Endothelial cell of umbilical vein (primary cell): ENCODE data around the gene DOCK1. TPM values are rescaled to one million over a fixed set of nuclear protein-coding genes. Genes with fewer than 3 reads are reported as not detected.

Experiments used
- BruUV-seq: library from RNA; stranded (reverse); fragments of 400-500 nt; replicated peaks from 2 replicates; lab custom pipeline; 2021; lab: Mats Ljungman, UMichigan
- CTCF ChIA-PET: fragments of 300-600, 350-600 bp; sonication (Branson Sonifier 250); formaldehyde crosslinking; loops from one replicate; lab custom pipeline; 2021; ENCODE audit warnings: antibody characterized with exemption, inconsistent platforms; lab: Charles Lee
- POLR2A ChIA-PET: fragments of 300-600, 350-600 bp; sonication (Branson Sonifier 250); formaldehyde crosslinking; loops from one replicate; lab custom pipeline; 2021; ENCODE audit warnings: antibody characterized with exemption, inconsistent platforms; lab: Charles Lee
- DNase-seq: peaks from one replicate; pipeline ENCODE4 v3.0.0-alpha.2; 2011; ENCODE audit warnings: low read depth, low spot score
- FAIRE-seq: peaks from 2 replicates; lab custom pipeline; 2011; peaks lifted over from hg19 to GRCh38; lab: Jason Lieb, UNC
- H2AFZ ChIP-seq: 2 replicates; pipeline ENCODE4 v1.6.0; 2012; ENCODE audit warnings: low read depth, low read length, control low read depth, inconsistent platforms
- H3K27ac ChIP-seq: 2 replicates; pipeline ENCODE4 v1.5.1; 2011; ENCODE audit warnings: low read depth, mild to moderate bottlenecking, control low read depth, low read length, moderate library complexity; ENCODE audit not compliant: insufficient read depth
- H3K27me3 ChIP-seq, 2 experiments: 2 replicates each; pipeline versions ENCODE4 v1.6.0 to v1.6.1; 2011; ENCODE audit warnings: low read length in 2 of 2, mixed read lengths in 1 of 2; ENCODE audit not compliant: control insufficient read depth in 2 of 2, insufficient read depth in 2 of 2
- H3K36me3 ChIP-seq, 2 experiments: 2 replicates in 1 of 2; 3 replicates in 1 of 2; pipeline ENCODE4 v1.5.1; 2011; ENCODE audit warnings: low read length in 2 of 2, mild to moderate bottlenecking in 1 of 2, moderate library complexity in 1 of 2; ENCODE audit not compliant: control insufficient read depth in 2 of 2, insufficient read depth in 2 of 2; ENCODE audit errors: extremely low read depth in 1 of 2
- H3K4me1 ChIP-seq: 3 replicates; pipeline ENCODE4 v1.5.1; 2011; ENCODE audit warnings: mild to moderate bottlenecking, low read length; ENCODE audit not compliant: control insufficient read depth, insufficient read depth; ENCODE audit errors: extremely low read depth
- H3K4me2 ChIP-seq: 2 replicates; pipeline ENCODE4 v1.6.1; 2011; ENCODE audit warnings: low read length, control low read depth, mixed read lengths; ENCODE audit not compliant: insufficient read depth
- H3K4me3 ChIP-seq, 3 experiments: fragments of 200-600 bp in 1 of 3; sonication (generic), shearing (Covaris generic) in 1 of 3; replicated peaks in 1 of 3; 2 replicates each; pipeline ENCODE4 v1.5.1; 2011 to 2016; ENCODE audit warnings: control low read depth in 3 of 3, low read length in 3 of 3, mild to moderate bottlenecking in 2 of 3, inconsistent platforms in 1 of 3, low read depth in 1 of 3, moderate library complexity in 1 of 3; ENCODE audit not compliant: insufficient read depth in 1 of 3
- H3K79me2 ChIP-seq: 2 replicates; pipeline ENCODE4 v1.6.0; 2012; ENCODE audit warnings: low read length, inconsistent platforms; ENCODE audit not compliant: control insufficient read depth, insufficient read depth
- H3K9ac ChIP-seq: replicated peaks from 2 replicates; pipeline ENCODE3; 2011; ENCODE audit warnings: low read length, control low read depth; ENCODE audit not compliant: insufficient read depth; ENCODE audit errors: extremely low read depth
- H3K9me1 ChIP-seq: replicated peaks from 3 replicates; pipeline ENCODE4 v1.6.0; 2011; ENCODE audit warnings: mild to moderate bottlenecking, low read length; ENCODE audit not compliant: control insufficient read depth, insufficient read depth; ENCODE audit errors: extremely low read depth
- H3K9me3 ChIP-seq: replicated peaks from 2 replicates; pipeline ENCODE4 v1.5.1; 2012; ENCODE audit warnings: low read length, inconsistent platforms; ENCODE audit not compliant: control insufficient read depth, insufficient read depth
- H4K20me1 ChIP-seq: replicated peaks from 2 replicates; pipeline ENCODE3; 2011; ENCODE audit warnings: mild to moderate bottlenecking, low read length; ENCODE audit not compliant: control insufficient read depth, insufficient read depth; ENCODE audit errors: extremely low read depth
- EZH2 ChIP-seq: IDR thresholded peaks from 2 replicates; pipeline ENCODE4 v1.6.1; 2012; ENCODE audit warnings: borderline replicate concordance, low read depth, mild to moderate bottlenecking, moderate library complexity, low read length, inconsistent platforms; ENCODE audit not compliant: severe bottlenecking
- FOS ChIP-seq: IDR thresholded peaks from 2 replicates; pipeline ENCODE4 v1.6.1; 2011; ENCODE audit warnings: mild to moderate bottlenecking, low read length, moderate library complexity, borderline replicate concordance; ENCODE audit not compliant: insufficient read depth
- GATA2 ChIP-seq: IDR thresholded peaks from 2 replicates; pipeline ENCODE4 v1.7.0; 2011; ENCODE audit warnings: low read depth, mild to moderate bottlenecking, moderate library complexity, mixed read lengths, low read length; ENCODE audit not compliant: insufficient read length, insufficient read depth
- JUN ChIP-seq: IDR thresholded peaks from 2 replicates; pipeline ENCODE4 v1.6.1; 2011; ENCODE audit warnings: borderline replicate concordance, low read depth; ENCODE audit not compliant: insufficient read length, insufficient read depth
- MYC ChIP-seq: IDR thresholded peaks from one replicate; pipeline ENCODE4 v1.6.1; 2011; ENCODE audit warnings: mild to moderate bottlenecking, low read depth, low read length
- POLR2A ChIP-seq: IDR thresholded peaks from 2 replicates; pipeline ENCODE4 v1.6.1; 2012; ENCODE audit warnings: low read depth, mild to moderate bottlenecking, control low read depth, low read length
- POLR2AphosphoS5 ChIP-seq: IDR thresholded peaks from 2 replicates; pipeline ENCODE4 v1.6.1; 2012; ENCODE audit warnings: low read depth, mild to moderate bottlenecking, control low read depth, low read length, moderate library complexity; ENCODE audit not compliant: insufficient read depth
- dilution Hi-C: fragments of 300-500 bp; cut with MboI; formaldehyde crosslinking; loops from one replicate; pipeline ENCODE4 v1.15.0; 2019; ENCODE audit warnings: low sequenced_read_pairs; ENCODE audit not compliant: extremely low pct_ligation_motif_present
- intact Hi-C: fragments of 100-400 bp; cut with micrococcal nuclease; formaldehyde crosslinking; loops from one replicate; pipeline ENCODE4 v1.10.0; 2022
- polyA plus RNA-seq, 4 experiments: library from polyadenylated mRNA; depleted of rRNA in 3 of 4; stranded (reverse) in 3 of 4; unstranded in 1 of 4; fragments of >200 nt; gene quantifications; 2 replicates each; pipeline versions ENCODE4 v1.2.1 to v1.2.3, GENCODE V29; 2011 to 2012; ENCODE audit warnings: missing spikeins in 1 of 4
- total RNA-seq: library from RNA; stranded (reverse); gene quantifications from 2 replicates; pipeline ENCODE4 v1.2.3, GENCODE V29; 2021
- TF ChIP-seq, protein P1 (sequence below): IDR thresholded peaks from 2 replicates; pipeline ENCODE4 v1.6.1; 2011; ENCODE audit not compliant: insufficient read depth, insufficient read length
- TF ChIP-seq, protein P2 (sequence below), 2 donors: IDR thresholded peaks; 1 replicate in 1 of 2; 2 replicates in 1 of 2; pipeline ENCODE4 v1.5.1; 2011; ENCODE audit warnings: low read length in 2 of 2, mild to moderate bottlenecking in 2 of 2, moderate library complexity in 2 of 2, control low read depth in 1 of 2, inconsistent platforms in 1 of 2, low read depth in 1 of 2; ENCODE audit not compliant: insufficient read depth in 1 of 2; ENCODE audit errors: extremely low read depth in 1 of 2

The DOCK1 gene
- total and polyA plus RNA-seq, 2 donors (not counting 3 experiments of a cell fraction or from before 2014, with no cell fraction given), result 22.5 to 83.1 TPM

GRCh38 chr10:126924180-126924914 lies 19.1 kb downstream of the DOCK1 start:
- DNase-seq (no peak), FAIRE-seq (no peak)
- Histone ChIP-seq H3K27ac (no peak overlapping the region), H2AFZ (no peak overlapping the region), H3K9me1 (no peaks in the 10 kb centered on the region), H3K4me2 (no peak overlapping the region), H3K4me3 (no peak overlapping the region), H3K4me1 (peaks cover under 1% of the 10 kb centered on the region), H3K36me3 (peaks cover 0 to 10% of the 10 kb centered on the region in 2 experiments), H3K9me3 (no peaks in the 10 kb centered on the region), H3K9ac (no peak overlapping the region), H3K79me2 (peaks cover 74% of the 10 kb centered on the region), H4K20me1 (no peaks in the 10 kb centered on the region), H3K27me3 (no peaks in the 10 kb centered on the region)
- CTCF ChIA-PET, result no interaction called here
- BruUV-seq, result no TSS peak
- POLR2A ChIA-PET, result no interaction called here
- TF ChIP-seq POLR2AphosphoS5 (no peak), MYC (no peak), FOS (no peak)
- TF ChIP-seq, protein P1, sequence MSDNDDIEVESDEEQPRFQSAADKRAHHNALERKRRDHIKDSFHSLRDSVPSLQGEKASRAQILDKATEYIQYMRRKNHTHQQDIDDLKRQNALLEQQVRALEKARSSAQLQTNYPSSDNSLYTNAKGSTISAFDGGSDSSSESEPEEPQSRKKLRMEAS, result no peak
- dilution Hi-C loops (no loop called here), intact Hi-C loops (no loop called here)

- FAIRE-seq (peak; percentile 44), DNase-seq (no peak)
- TF ChIP-seq, protein P1, result no peak
- TF ChIP-seq EZH2, result no peak
- no peak for TF ChIP-seq FOS
- TF ChIP-seq POLR2AphosphoS5, result no peak
- no peak for TF ChIP-seq JUN
- TF ChIP-seq POLR2A, result no peak
- TF ChIP-seq, protein P2, sequence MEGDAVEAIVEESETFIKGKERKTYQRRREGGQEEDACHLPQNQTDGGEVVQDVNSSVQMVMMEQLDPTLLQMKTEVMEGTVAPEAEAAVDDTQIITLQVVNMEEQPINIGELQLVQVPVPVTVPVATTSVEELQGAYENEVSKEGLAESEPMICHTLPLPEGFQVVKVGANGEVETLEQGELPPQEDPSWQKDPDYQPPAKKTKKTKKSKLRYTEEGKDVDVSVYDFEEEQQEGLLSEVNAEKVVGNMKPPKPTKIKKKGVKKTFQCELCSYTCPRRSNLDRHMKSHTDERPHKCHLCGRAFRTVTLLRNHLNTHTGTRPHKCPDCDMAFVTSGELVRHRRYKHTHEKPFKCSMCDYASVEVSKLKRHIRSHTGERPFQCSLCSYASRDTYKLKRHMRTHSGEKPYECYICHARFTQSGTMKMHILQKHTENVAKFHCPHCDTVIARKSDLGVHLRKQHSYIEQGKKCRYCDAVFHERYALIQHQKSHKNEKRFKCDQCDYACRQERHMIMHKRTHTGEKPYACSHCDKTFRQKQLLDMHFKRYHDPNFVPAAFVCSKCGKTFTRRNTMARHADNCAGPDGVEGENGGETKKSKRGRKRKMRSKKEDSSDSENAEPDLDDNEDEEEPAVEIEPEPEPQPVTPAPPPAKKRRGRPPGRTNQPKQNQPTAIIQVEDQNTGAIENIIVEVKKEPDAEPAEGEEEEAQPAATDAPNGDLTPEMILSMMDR (IDR thresholded peaks at IDR 0.05; ENCODE audit: extremely low read depth in 1 of 2, insufficient read depth in 1 of 2, low read depth in 1 of 2, low read length in 2 of 2), result no peak
- no peak for TF ChIP-seq GATA2
- TF ChIP-seq MYC, result no peak
- ChIA-PET CTCF (no interaction called here), POLR2A (interaction anchor here (0.7 kb wide), 1 partner anchor 353 kb away, joined by 8 read pairs; no protein-coding TSS in a partner anchor)
- Histone ChIP-seq H3K4me3 (no peak overlapping the region), H3K9ac (no peak overlapping the region), H4K20me1 (no peaks in the 10 kb centered on the region), H3K27ac (no peak overlapping the region), H3K36me3 (peaks cover 0 to 10% of the 10 kb centered on the region in 2 experiments), H3K9me1 (no peaks in the 10 kb centered on the region), H3K27me3 (no peaks in the 10 kb centered on the region), H3K79me2 (peaks cover 74% of the 10 kb centered on the region), H3K4me1 (no peaks in the 10 kb centered on the region), H3K9me3 (no peaks in the 10 kb centered on the region), H3K4me2 (no peak overlapping the region), H2AFZ (no peak overlapping the region)
- BruUV-seq, result no TSS peak
- dilution Hi-C loops (no loop called here), intact Hi-C loops (loop anchor here (5.0 kb wide), 1 partner anchor 62 kb away; no protein-coding TSS in a partner anchor)
These were observed 19.7 kb downstream of the DOCK1 start for GRCh38 chr10:126924915-126925300.
